LNCaP clone FGC (cell line): ENCODE results near the gene PTK6.

Experiments
- DNase-seq: peaks from one replicate; pipeline ENCODE4 v3.0.0-alpha.2; 2011; ENCODE audit warnings: low read depth
- H3K4me3 ChIP-seq: 2 replicates; pipeline ENCODE4 v1.5.1; 2011; ENCODE audit warnings: mild to moderate bottlenecking, low read depth, low read length, control low read depth
- CTCF ChIP-seq: IDR thresholded peaks from 2 replicates; pipeline ENCODE4 v1.5.1; 2012; ENCODE audit warnings: mild to moderate bottlenecking; ENCODE audit not compliant: control insufficient read depth, insufficient read depth; ENCODE audit errors: extremely low read depth

The PTK6 gene

GRCh38 chr20:63522981-63523611 lies 14.1 kb downstream of the PTK6 start:
- TF ChIP-seq CTCF = no peak
- H3K4me3 ChIP-seq = no peak overlapping the region
- no peak for DNase-seq

GRCh38 chr20:63522091-63522868 lies 14.9 kb downstream of the PTK6 start:
- peak overlapping the region; percentile 77 for H3K4me3 ChIP-seq
- DNase-seq = no peak
- TF ChIP-seq CTCF = no peak

- TF ChIP-seq CTCF = 0 out of 2 replicates have a peak, but pooled peaks have one; percentile 8
- peak overlapping the region; percentile 77 for H3K4me3 ChIP-seq
- no peak for DNase-seq
These were observed 15.6 kb downstream of the PTK6 start for GRCh38 chr20:63521602-63522001.

GRCh38 chr20:63520934-63521601 lies 16.1 kb downstream of the PTK6 start:
- no peak for TF ChIP-seq CTCF
- peak overlapping the region; percentile 77 for H3K4me3 ChIP-seq
- peak; percentile 21 for DNase-seq

GRCh38 chr20:63520504-63520933 lies 16.7 kb downstream of the PTK6 start, which contains the start of gene PPDPF:
Gene PPDPF, plus strand, starts transcription at chr20:63520765. Its CDS starts 544 bp downstream, at chr20:63521309.
- H3K4me3 ChIP-seq = peak within 1 kb of the TSS; percentile 77
- no peak for DNase-seq

More at GRCh38 chr20:63520504-63520933, 16.7 kb downstream of the PTK6 start, which contains the start of gene PPDPF:
- TF ChIP-seq CTCF = no peak
